HCT116 (cell line): ENCODE measurements around the gene NABP2. TPM values are rescaled to one million over a fixed set of nuclear protein-coding genes. Genes with fewer than 3 reads are reported as not detected.

Source experiments
- ATAC-seq: fragments of 200-7000 bp; cut with Tn5 transposase; 2 replicates; pipeline ENCODE4 v1.9.1; 2020; ENCODE audit warnings: mild to moderate bottlenecking, moderate library complexity
- BruUV-seq: library from RNA; stranded (reverse); fragments of 400-500 nt; replicated peaks from 2 replicates; lab custom pipeline; 2021; lab: Mats Ljungman, UMichigan
- CTCF ChIA-PET: fragments of 300-600 bp; sonication (Branson Sonifier 250); formaldehyde crosslinking; loops from one replicate; lab custom pipeline; 2021; ENCODE audit warnings: antibody characterized with exemption; lab: Charles Lee
- POLR2A ChIA-PET: fragments of 300-600, 350-600 bp; sonication (Branson Sonifier 250); formaldehyde crosslinking; loops from one replicate; lab custom pipeline; 2021; ENCODE audit warnings: antibody characterized with exemption; lab: Charles Lee
- RAD21 ChIA-PET, 2 experiments: fragments of 300-600 bp; sonication (Branson Sonifier 250); formaldehyde crosslinking; loops; one replicate each; lab custom pipeline; 2023; ENCODE audit warnings: low total read pairs in 2 of 2; ENCODE audit not compliant: uncharacterized antibody in 2 of 2, unreplicated experiment in 2 of 2, low non-redundant PET in 1 of 2; lab: Charles Lee
- DNase-seq: peaks from one replicate; pipeline ENCODE4 v3.0.0-alpha.2; 2010; ENCODE audit warnings: low read depth, low spot score
- H2AFZ ChIP-seq: fragments of 200-600 bp; shearing (Covaris generic), sonication (generic); 2 replicates; pipeline ENCODE4 v1.6.1; 2017; ENCODE audit warnings: low read depth, mixed run types, mixed read lengths, antibody characterized with exemption, low read length; ENCODE audit not compliant: poor library complexity, severe bottlenecking
- H3K27ac ChIP-seq: 2 replicates; pipeline ENCODE4 v1.5.1; 2012; ENCODE audit warnings: low read depth, low read length
- H3K27me3 ChIP-seq: fragments of 200-600 bp; sonication (generic); 2 replicates; pipeline ENCODE4 v1.6.1; 2016; ENCODE audit warnings: mixed run types, low read length, mixed read lengths; ENCODE audit not compliant: insufficient read depth
- H3K36me3 ChIP-seq, 2 experiments: fragments of 200-500 bp in 1 of 2; fragments of 200-600 bp in 1 of 2; sonication (Bioruptor generic) in 1 of 2; sonication (generic) in 1 of 2; 2 replicates each; pipeline versions ENCODE4 v1.5.1 to v1.6.1; 2014 to 2016; ENCODE audit warnings: low read length in 2 of 2, inconsistent platforms in 1 of 2, mixed read lengths in 1 of 2, mixed run types in 1 of 2; ENCODE audit not compliant: insufficient read depth in 2 of 2, control insufficient read depth in 1 of 2
- H3K4me1 ChIP-seq, 2 experiments: fragments of 200-600 bp in 1 of 2; sonication (generic) in 1 of 2; 2 replicates each; pipeline versions ENCODE4 v1.5.1 to v1.6.1; 2012 to 2017; ENCODE audit warnings: low read length in 2 of 2, inconsistent platforms in 1 of 2, mild to moderate bottlenecking in 1 of 2, mixed read lengths in 1 of 2, mixed run types in 1 of 2, moderate library complexity in 1 of 2; ENCODE audit not compliant: insufficient read depth in 2 of 2, control insufficient read depth in 1 of 2
- H3K4me2 ChIP-seq: fragments of 200-600 bp; sonication (generic); 2 replicates; pipeline ENCODE4 v1.6.1; 2017; ENCODE audit warnings: mixed run types, low read length, mixed read lengths
- H3K4me3 ChIP-seq, 2 experiments: fragments of 200-600 bp in 1 of 2; sonication (generic) in 1 of 2; replicated peaks in 1 of 2; 2 replicates each; pipeline ENCODE4 v1.5.1; 2011 to 2016; ENCODE audit warnings: low read length in 2 of 2, control low read depth in 1 of 2, low read depth in 1 of 2, mild to moderate bottlenecking in 1 of 2, mixed read lengths in 1 of 2, mixed run types in 1 of 2
- H3K79me2 ChIP-seq: fragments of 200-600 bp; sonication (generic); 2 replicates; pipeline ENCODE4 v1.6.1; 2017; ENCODE audit warnings: mild to moderate bottlenecking, mixed run types, low read length, moderate library complexity, mixed read lengths; ENCODE audit not compliant: insufficient read depth
- H3K9ac ChIP-seq: fragments of 200-600 bp; sonication (generic); 2 replicates; pipeline ENCODE4 v1.6.1; 2016; ENCODE audit warnings: low read length, mixed read lengths
- H3K9me2 ChIP-seq: fragments of 200-600 bp; sonication (generic), shearing (Covaris generic); 2 replicates; pipeline ENCODE4 v1.6.1; 2017; ENCODE audit warnings: mixed run types, mild to moderate bottlenecking, moderate library complexity; ENCODE audit not compliant: insufficient read depth
- H3K9me3 ChIP-seq, 2 experiments: fragments of 200-500 bp in 1 of 2; fragments of 200-600 bp in 1 of 2; sonication (Bioruptor generic) in 1 of 2; sonication (generic) in 1 of 2; 2 replicates each; pipeline ENCODE4 v1.6.1; 2014 to 2017; ENCODE audit warnings: low read length in 2 of 2, mixed read lengths in 2 of 2, inconsistent platforms in 1 of 2, low read depth in 1 of 2, mild to moderate bottlenecking in 1 of 2, mixed run types in 1 of 2, moderate library complexity in 1 of 2; ENCODE audit not compliant: control insufficient read depth in 1 of 2, insufficient read depth in 1 of 2
- H4K20me1 ChIP-seq: fragments of 200-600 bp; sonication (generic), shearing (Covaris generic); 2 replicates; pipeline ENCODE4 v1.6.1; 2017; ENCODE audit warnings: mixed run types, mild to moderate bottlenecking, moderate library complexity; ENCODE audit not compliant: insufficient read depth
- CBX3 ChIP-seq: IDR thresholded peaks from 2 replicates; pipeline ENCODE4 v1.6.1; 2012; ENCODE audit warnings: low read depth
- CEBPB ChIP-seq: IDR thresholded peaks from 2 replicates; pipeline ENCODE4 v1.6.1; 2012; ENCODE audit warnings: low read depth
- ELF1 ChIP-seq: IDR thresholded peaks from 2 replicates; pipeline ENCODE4 v1.6.1; 2012; ENCODE audit warnings: low read depth, borderline replicate concordance
- EZH2phosphoT487 ChIP-seq: fragments of 200-600 bp; IDR thresholded peaks from 2 replicates; pipeline ENCODE4 v1.6.1; 2018; ENCODE audit warnings: antibody characterized with exemption, borderline replicate concordance
- JUND ChIP-seq: IDR thresholded peaks from 2 replicates; pipeline ENCODE4 v1.6.1; 2012
- MAX ChIP-seq: IDR thresholded peaks from 2 replicates; pipeline ENCODE4 v1.6.1; 2012
- POLR2A ChIP-seq: IDR thresholded peaks from 2 replicates; pipeline ENCODE4 v1.7.0; 2011; ENCODE audit warnings: borderline replicate concordance; ENCODE audit not compliant: insufficient read depth, insufficient read length; ENCODE audit errors: extremely low read depth
- POLR2AphosphoS5 ChIP-seq: IDR thresholded peaks from 2 replicates; pipeline ENCODE4 v1.6.1; 2011; ENCODE audit warnings: mild to moderate bottlenecking, low read depth, low read length, moderate library complexity
- RAD21 ChIP-seq: IDR thresholded peaks from 2 replicates; pipeline ENCODE4 v1.6.1; 2012; ENCODE audit warnings: low read depth, mild to moderate bottlenecking
- SIN3A ChIP-seq: IDR thresholded peaks from 2 replicates; pipeline ENCODE4 v1.6.1; 2012; ENCODE audit warnings: low read depth
- SRF ChIP-seq: IDR thresholded peaks from 2 replicates; pipeline ENCODE4 v1.6.1; 2012; ENCODE audit warnings: low read depth
- ZBTB33 ChIP-seq: IDR thresholded peaks from 2 replicates; pipeline ENCODE4 v1.6.1; 2011; ENCODE audit warnings: mild to moderate bottlenecking, low read length, moderate library complexity; ENCODE audit not compliant: insufficient replicate concordance; ENCODE audit errors: extremely low read depth
- ZNF274 ChIP-seq: fragments of 200-500 bp; sonication (Bioruptor generic); IDR thresholded peaks from 2 replicates; pipeline ENCODE4 v1.6.1; 2014; ENCODE audit warnings: mild to moderate bottlenecking, low read depth, low read length, inconsistent platforms
- intact Hi-C: fragments of 100-400 bp; cut with micrococcal nuclease; formaldehyde crosslinking; loops from 2 replicates; pipeline ENCODE4 v1.10.0; 2022
- total RNA-seq: library from RNA; stranded (reverse); gene quantifications from one replicate; pipeline ENCODE4 v1.2.1, GENCODE V29; 2021; ENCODE audit not compliant: unreplicated experiment
- TF ChIP-seq, protein P1 (sequence below): IDR thresholded peaks from 2 replicates; pipeline ENCODE4 v1.6.1; 2012; ENCODE audit warnings: low read depth
- TF ChIP-seq, protein P2 (sequence below): IDR thresholded peaks from 2 replicates; pipeline ENCODE4 v1.6.1; 2012

NABP2 gene
- total RNA-seq, 1 experiment from 2014 or later = 52.9 TPM

DNA sequence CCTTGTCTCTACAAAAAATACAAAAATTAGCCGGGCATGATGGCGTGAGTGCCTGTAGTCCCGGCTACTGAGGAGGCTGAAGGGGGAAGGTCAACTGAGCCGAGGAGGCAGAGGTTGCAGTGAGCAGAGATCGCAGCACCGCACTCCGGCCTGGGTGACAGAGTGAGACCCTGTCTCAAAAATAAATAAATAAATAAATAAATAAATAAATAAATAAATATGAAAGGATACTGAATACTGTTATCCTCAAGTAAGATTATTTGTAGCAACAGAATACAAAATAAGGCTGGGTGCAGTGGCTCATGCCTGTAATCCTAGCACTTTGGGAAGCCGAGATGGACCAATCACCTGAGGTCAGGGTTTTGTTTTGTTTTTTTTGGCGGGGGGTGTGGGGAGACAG, 4.3 kb upstream of the NABP2 start:
- Histone ChIP-seq H3K27ac (no peak overlapping the region), H3K9me2 (no peaks in the 10 kb centered on the region), H3K4me1 (peaks cover 8 to 28% of the 10 kb centered on the region in 2 experiments; a peak in 3 of 4 replicates), H3K27me3 (no peaks in the 10 kb centered on the region), H3K4me2 (no peak overlapping the region), H3K9ac (no peak overlapping the region), H2AFZ (no peak overlapping the region), H3K79me2 (peaks cover 15% of the 10 kb centered on the region), H3K4me3 (no peak overlapping the region), H3K9me3 (no peaks in the 10 kb centered on the region), H3K36me3 (peaks cover 6 to 10% of the 10 kb centered on the region in 2 experiments; a peak in 3 of 4 replicates), H4K20me1 (no peaks in the 10 kb centered on the region)
- POLR2A ChIA-PET = no interaction called here
- no TSS peak for BruUV-seq
- DNase-seq (no peak), ATAC-seq (no peak)
- TF ChIP-seq ZNF274 (no peak), EZH2phosphoT487 (no peak), CBX3 (no peak), POLR2A (no peak), ZBTB33 (no peak), SRF (no peak), MAX (no peak), RAD21 (no peak), JUND (no peak), ELF1 (no peak), POLR2AphosphoS5 (no peak), CEBPB (no peak), SIN3A (no peak)
- TF ChIP-seq, protein P1, sequence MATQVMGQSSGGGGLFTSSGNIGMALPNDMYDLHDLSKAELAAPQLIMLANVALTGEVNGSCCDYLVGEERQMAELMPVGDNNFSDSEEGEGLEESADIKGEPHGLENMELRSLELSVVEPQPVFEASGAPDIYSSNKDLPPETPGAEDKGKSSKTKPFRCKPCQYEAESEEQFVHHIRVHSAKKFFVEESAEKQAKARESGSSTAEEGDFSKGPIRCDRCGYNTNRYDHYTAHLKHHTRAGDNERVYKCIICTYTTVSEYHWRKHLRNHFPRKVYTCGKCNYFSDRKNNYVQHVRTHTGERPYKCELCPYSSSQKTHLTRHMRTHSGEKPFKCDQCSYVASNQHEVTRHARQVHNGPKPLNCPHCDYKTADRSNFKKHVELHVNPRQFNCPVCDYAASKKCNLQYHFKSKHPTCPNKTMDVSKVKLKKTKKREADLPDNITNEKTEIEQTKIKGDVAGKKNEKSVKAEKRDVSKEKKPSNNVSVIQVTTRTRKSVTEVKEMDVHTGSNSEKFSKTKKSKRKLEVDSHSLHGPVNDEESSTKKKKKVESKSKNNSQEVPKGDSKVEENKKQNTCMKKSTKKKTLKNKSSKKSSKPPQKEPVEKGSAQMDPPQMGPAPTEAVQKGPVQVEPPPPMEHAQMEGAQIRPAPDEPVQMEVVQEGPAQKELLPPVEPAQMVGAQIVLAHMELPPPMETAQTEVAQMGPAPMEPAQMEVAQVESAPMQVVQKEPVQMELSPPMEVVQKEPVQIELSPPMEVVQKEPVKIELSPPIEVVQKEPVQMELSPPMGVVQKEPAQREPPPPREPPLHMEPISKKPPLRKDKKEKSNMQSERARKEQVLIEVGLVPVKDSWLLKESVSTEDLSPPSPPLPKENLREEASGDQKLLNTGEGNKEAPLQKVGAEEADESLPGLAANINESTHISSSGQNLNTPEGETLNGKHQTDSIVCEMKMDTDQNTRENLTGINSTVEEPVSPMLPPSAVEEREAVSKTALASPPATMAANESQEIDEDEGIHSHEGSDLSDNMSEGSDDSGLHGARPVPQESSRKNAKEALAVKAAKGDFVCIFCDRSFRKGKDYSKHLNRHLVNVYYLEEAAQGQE = no peak
- TF ChIP-seq, protein P2, sequence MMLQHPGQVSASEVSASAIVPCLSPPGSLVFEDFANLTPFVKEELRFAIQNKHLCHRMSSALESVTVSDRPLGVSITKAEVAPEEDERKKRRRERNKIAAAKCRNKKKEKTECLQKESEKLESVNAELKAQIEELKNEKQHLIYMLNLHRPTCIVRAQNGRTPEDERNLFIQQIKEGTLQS = no peak
- RAD21 ChIA-PET = no interaction called here
- intact Hi-C loops = loop anchor here (5.0 kb wide), 1 partner anchor 37 kb away; the partner anchor contains the start of gene ANKRD52
- CTCF ChIA-PET = no interaction called here
